ENCODE data around the gene PIK3IP1. TPM values are rescaled to one million over a fixed set of nuclear protein-coding genes. Genes with fewer than 3 reads are reported as not detected.
"Not testable (repeated sequence)": the region's sequence is repeated elsewhere in the genome, so short reads cannot be mapped to it uniquely, and the experiment has no call there.

PIK3IP1 gene
- total and polyA plus RNA-seq, 9 donors: 10.8 to 48.9 (median 22.3) TPM

DNA sequence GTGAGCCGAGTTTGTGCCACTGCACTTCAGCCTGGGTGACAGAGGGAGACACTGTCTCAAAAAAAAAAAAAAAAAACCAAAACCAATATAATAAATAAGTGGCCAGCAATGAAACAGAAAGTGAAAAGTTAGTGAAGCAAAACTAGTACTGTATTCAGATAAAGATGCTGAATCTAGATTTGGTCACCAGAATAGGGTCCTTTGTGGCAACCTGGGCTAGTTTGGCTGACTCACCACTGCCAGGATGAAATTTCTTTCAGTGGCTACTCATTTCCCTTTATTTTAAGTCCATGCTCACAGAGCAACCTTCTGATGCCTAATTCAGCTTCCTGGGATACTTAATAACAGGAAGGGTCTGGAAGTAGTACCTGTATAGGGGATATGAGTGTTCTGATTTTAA, 54.2 kb downstream of the PIK3IP1 start:
- H3K4me3 ChIP-seq: no peak overlapping the region
- H3K27me3 ChIP-seq: no peaks in the 10 kb centered on the region
- H3K27ac ChIP-seq: no peak overlapping the region
- no peak for DNase-seq
- H3K36me3 ChIP-seq: no peaks in the 10 kb centered on the region
- intact Hi-C loops (cut with DNase I): loop anchor here in 1 of 4 donors (10.0 kb wide), 1 partner anchor 133 kb away; the partner anchor contains the start of gene SELENOM
- H3K9me3 ChIP-seq: no peaks in the 10 kb centered on the region
- 93 to 100% (median 96%) methylated on average over 1 of the region's 1 CpG for WGBS, 3 donors
- no peak for TF ChIP-seq CTCF (IDR thresholded peaks at IDR 0.05)
- TF ChIP-seq EP300 (IDR thresholded peaks at IDR 0.05): no peak
- no peak for TF ChIP-seq POLR2A (IDR thresholded peaks at IDR 0.05)
- no peaks in the 10 kb centered on the region for H3K4me1 ChIP-seq (ENCODE audit: insufficient read depth)

DNA sequence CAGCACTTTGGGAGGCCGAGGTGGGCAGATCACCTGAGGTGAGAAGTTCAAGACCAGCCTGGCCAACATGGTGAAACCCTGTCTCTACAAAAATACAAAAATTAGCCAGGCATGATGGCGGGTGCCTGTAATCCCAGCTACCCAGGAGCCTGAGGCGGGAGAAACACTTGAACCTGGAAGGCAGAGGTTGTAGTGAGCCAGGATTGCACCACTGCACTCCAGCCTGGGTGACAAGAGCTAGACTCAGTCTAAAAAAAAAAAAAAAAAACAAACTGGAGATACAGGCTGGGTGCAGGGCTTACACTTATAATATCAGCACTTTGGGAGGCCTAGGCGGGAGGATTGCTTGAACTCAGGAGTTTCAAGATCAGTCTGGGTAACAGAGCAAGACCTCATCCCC, 56.2 kb downstream of the PIK3IP1 start:
- intact Hi-C loops (cut with DNase I): loop anchor here in 1 of 4 donors (10.0 kb wide), 1 partner anchor 131 kb away; the partner anchor contains the start of gene SELENOM
- H3K27ac ChIP-seq; DNase-seq; H3K4me3 ChIP-seq; H3K36me3 ChIP-seq; H3K4me1 ChIP-seq (ENCODE audit: insufficient read depth); H3K9me3 ChIP-seq; H3K27me3 ChIP-seq: not testable (repeated sequence)
- 94 to 97% (median 97%) methylated on average over 4 of the region's 4 CpGs for WGBS, 3 donors

- no peak overlapping the region for H3K27ac ChIP-seq
- 67 to 80% (median 79%) methylated on average over 3 of the region's 3 CpGs for WGBS, 3 donors
- H3K4me1 ChIP-seq (ENCODE audit: insufficient read depth): no peaks in the 10 kb centered on the region
- H3K27me3 ChIP-seq: no peaks in the 10 kb centered on the region
- no peaks in the 10 kb centered on the region for H3K9me3 ChIP-seq
- no peak for DNase-seq
- intact Hi-C loops (cut with DNase I): loop anchor here in 1 of 4 donors (10.0 kb wide), 1 partner anchor 130 kb away; the partner anchor contains the start of gene SELENOM
- H3K4me3 ChIP-seq: no peak overlapping the region
- TF ChIP-seq POLR2A (IDR thresholded peaks at IDR 0.05): no peak
- no peak for TF ChIP-seq CTCF (IDR thresholded peaks at IDR 0.05)
- TF ChIP-seq EP300 (IDR thresholded peaks at IDR 0.05): no peak
- no peaks in the 10 kb centered on the region for H3K36me3 ChIP-seq
Measured at GRCh38 chr22:31235081-31235480, 57.2 kb downstream of the PIK3IP1 start.

DNA sequence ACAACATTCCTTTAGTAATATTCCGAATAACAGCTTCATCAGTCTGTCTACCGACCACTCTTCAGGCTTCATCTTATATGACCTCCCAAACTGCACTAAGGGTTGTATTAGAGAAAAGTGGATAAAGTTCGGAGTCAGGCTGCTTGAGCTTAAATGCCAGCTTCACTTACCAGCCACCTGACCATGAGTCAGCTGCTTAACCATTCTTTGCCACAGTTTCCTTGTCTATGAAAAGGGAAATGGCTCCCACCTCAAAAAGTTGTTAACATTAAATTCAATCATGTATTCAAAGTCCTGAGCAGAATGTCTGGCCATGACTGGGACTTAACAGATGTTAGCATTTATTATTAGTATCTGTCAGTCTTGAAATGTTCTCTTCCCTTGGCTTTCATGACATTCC, 59.3 kb downstream of the PIK3IP1 start:
- intact Hi-C loops (cut with DNase I): loop anchor here in 1 of 4 donors (10.0 kb wide), 1 partner anchor 128 kb away; the partner anchor contains the start of gene SELENOM
- no peak for DNase-seq
- H3K27ac ChIP-seq: no peak overlapping the region
- WGBS, 3 donors: 88 to 92% (median 89%) methylated on average over 3 of the region's 3 CpGs
- TF ChIP-seq POLR2A (IDR thresholded peaks at IDR 0.05) (no peak), EP300 (IDR thresholded peaks at IDR 0.05) (no peak), CTCF (IDR thresholded peaks at IDR 0.05) (no peak)
- no peaks in the 10 kb centered on the region for H3K9me3 ChIP-seq
- no peak overlapping the region for H3K4me3 ChIP-seq
- no peaks in the 10 kb centered on the region for H3K36me3 ChIP-seq
- H3K27me3 ChIP-seq: no peaks in the 10 kb centered on the region
- H3K4me1 ChIP-seq (ENCODE audit: insufficient read depth): no peaks in the 10 kb centered on the region

Small RNA genes within 50 kb of the gene (small RNA-seq; reads per million reads assigned to genes)
- gene RNA5SP496: not detected

Other genes with a start within 250 kb of the PIK3IP1 start
- gene SMTN, start 211.2 kb downstream of the PIK3IP1 start, total RNA-seq: 100 to 1,000 TPM in 3 of 7 donors, 10 to 100 TPM in 4; 39.9 to 238 (median 87.6) TPM
- gene SMTN, start 211.2 kb downstream of the PIK3IP1 start, polyA plus RNA-seq: 10 to 100 TPM; 23.1 to 61.2 TPM
- 100 to 1,000 TPM; 229 to 678 (median 306) TPM for gene SELENOM, start 184.9 kb downstream of the PIK3IP1 start, total RNA-seq
- gene SELENOM, start 184.9 kb downstream of the PIK3IP1 start, polyA plus RNA-seq: 100 to 1,000 TPM in 1 of 2 donors, 10 to 100 TPM in 1; 25.7 to 433 TPM
- 1 to 10 TPM in 5 of 7 donors, under 1 TPM in 2; 0.63 to 3.1 (median 1.5) TPM for gene INPP5J, start 169.5 kb downstream of the PIK3IP1 start, total RNA-seq
- gene INPP5J, start 169.5 kb downstream of the PIK3IP1 start, polyA plus RNA-seq: under 1 TPM; 0.65 to 0.67 TPM
- gene PLA2G3, start 152.0 kb downstream of the PIK3IP1 start, total RNA-seq: under 1 TPM in 1 of 7 donors, not detected in 6; 0.13 TPM
- gene PLA2G3, start 152.0 kb downstream of the PIK3IP1 start, polyA plus RNA-seq: not detected
- 10 to 100 TPM; 17.0 to 39.5 (median 33.2) TPM for gene RNF185, start 132.3 kb downstream of the PIK3IP1 start, total RNA-seq
- gene RNF185, start 132.3 kb downstream of the PIK3IP1 start, polyA plus RNA-seq: 10 to 100 TPM; 23.3 to 52.5 TPM
- gene LIMK2, start 80.2 kb downstream of the PIK3IP1 start, total RNA-seq: 10 to 100 TPM; 21.2 to 63.7 (median 36.4) TPM
- gene LIMK2, start 80.2 kb downstream of the PIK3IP1 start, polyA plus RNA-seq: 10 to 100 TPM; 19.0 to 23.7 TPM
- 10 to 100 TPM; 26.3 to 44.5 (median 39.3) TPM for gene PATZ1, start 53.9 kb upstream of the PIK3IP1 start, total RNA-seq
- 10 to 100 TPM; 26.8 to 29.7 TPM for gene PATZ1, start 53.9 kb upstream of the PIK3IP1 start, polyA plus RNA-seq
- gene DRG1, start 107.1 kb upstream of the PIK3IP1 start, total RNA-seq: 10 to 100 TPM; 46.8 to 71.8 (median 54.4) TPM
- 10 to 100 TPM; 49.3 to 87.1 TPM for gene DRG1, start 107.1 kb upstream of the PIK3IP1 start, polyA plus RNA-seq
- 10 to 100 TPM in 6 of 7 donors, 1 to 10 TPM in 1; 8.4 to 43.6 (median 37.5) TPM for gene EIF4ENIF1, start 197.4 kb upstream of the PIK3IP1 start, total RNA-seq
- 10 to 100 TPM; 22.3 to 50.2 TPM for gene EIF4ENIF1, start 197.4 kb upstream of the PIK3IP1 start, polyA plus RNA-seq
- 10 to 100 TPM; 24.1 to 33.9 (median 26.1) TPM for gene SFI1, start 204.0 kb upstream of the PIK3IP1 start, total RNA-seq
- gene SFI1, start 204.0 kb upstream of the PIK3IP1 start, polyA plus RNA-seq: 10 to 100 TPM; 10.8 to 15.7 TPM